NCI-H2107 (cell line): ENCODE measurements around the gene ABCC4.

ENCODE experiments used
- DNase-seq: peaks from one replicate; lab custom pipeline; 2025; lab: John Stamatoyannopoulos, UW

ABCC4 gene

GRCh38 chr13:95049772-95050171 lies 251.5 kb downstream of the ABCC4 start:
- DNase-seq = no peak

GRCh38 chr13:95044452-95045205 lies 256.6 kb downstream of the ABCC4 start:
- DNase-seq = no peak

DNA sequence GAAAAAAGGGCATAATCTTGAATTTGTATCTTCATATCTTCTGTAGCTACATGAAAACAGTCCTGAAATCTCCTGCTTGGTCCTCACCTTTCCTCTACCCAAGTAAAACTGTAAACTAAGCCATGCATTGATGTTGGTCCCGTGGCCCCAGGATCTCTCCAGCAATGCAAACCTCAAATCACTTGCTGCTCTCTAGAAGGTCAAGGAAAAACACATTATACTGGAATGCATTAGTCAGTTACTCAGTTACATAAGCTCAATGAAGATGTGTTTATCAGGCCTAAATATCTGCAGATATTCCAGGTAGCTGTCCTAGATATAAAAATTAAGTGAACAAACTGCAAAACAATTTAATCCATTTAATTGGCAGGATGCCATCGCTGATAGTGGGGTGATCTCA lies 261.8 kb downstream of the ABCC4 start:
- DNase-seq = no peak

- no peak for DNase-seq
Observed at GRCh38 chr13:95038949-95039348, 262.3 kb downstream of the ABCC4 start.

DNA sequence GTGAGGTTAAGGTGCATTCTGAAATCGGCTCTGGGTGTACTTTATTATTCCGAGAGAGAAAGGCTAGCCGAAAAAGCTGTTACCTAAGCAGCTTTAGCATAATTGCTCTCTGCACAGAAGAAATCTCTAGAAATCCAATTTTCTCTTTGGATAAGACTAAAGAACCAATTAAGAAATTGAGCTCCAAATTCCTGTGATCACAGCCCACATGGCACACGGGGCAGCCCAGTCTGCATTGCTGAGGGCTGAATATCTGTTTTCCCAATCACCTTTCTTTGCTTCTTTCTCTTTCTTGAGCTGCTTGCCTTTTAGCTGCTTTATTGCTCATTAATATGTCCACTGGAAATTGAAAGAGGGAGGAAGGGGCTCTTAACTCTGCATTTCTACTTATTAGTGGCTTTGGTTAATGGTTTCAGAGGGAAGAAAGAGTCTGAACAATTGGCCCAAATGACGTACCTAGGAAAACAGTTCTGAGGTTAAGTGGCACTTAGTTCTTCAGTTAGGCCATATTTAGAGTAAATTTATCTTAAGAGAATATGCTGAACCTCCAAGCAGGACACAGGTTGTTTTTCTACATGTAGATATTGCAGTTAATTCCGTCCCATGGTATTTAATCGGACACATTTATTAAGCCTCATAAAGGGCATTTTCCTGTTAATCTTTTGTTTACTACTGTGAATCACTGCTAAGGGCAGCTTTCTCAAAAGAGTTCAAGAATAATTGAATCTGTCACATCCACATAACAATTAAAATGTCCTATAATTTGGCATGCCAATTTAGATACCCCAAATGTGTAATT lies 265.7 kb downstream of the ABCC4 start:
- no peak for DNase-seq

DNA sequence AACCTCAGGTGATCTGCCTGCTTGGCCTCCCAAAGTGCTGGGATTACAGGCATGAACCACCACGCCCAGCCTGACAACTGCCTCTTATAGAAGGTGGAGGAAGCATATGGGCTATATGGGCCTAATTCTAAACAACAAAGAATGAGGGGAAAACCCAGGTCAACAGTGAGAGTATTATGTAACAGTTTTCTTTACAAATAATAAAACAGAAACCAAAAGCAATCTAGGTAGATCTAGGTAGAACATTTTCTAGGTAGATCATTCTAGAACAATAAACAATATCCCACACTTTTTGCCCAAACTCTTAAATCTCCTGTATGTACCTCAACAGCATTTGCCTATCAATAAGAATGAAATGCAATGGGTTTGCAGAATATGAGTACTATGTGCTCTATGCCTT lies 267.4 kb downstream of the ABCC4 start:
- no peak for DNase-seq

DNA sequence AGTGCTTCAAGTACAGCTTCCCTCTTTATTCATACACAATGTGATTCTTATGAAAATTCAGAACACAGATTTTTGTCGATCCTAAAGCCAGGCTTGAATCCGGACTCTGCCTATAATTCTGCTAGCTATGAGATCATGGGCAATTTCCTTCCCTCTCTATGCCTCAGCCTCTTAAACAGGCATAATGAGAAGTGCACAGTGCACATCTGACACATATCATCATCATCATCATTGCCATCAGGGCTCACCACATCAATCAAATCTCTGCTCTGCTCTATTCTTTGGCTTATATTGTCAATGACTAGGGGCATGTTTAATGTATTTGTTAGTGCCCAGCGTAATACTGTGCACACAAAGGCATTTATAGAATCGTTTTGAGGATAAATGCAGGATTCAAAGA lies 269.1 kb downstream of the ABCC4 start:
- no peak for DNase-seq

DNA sequence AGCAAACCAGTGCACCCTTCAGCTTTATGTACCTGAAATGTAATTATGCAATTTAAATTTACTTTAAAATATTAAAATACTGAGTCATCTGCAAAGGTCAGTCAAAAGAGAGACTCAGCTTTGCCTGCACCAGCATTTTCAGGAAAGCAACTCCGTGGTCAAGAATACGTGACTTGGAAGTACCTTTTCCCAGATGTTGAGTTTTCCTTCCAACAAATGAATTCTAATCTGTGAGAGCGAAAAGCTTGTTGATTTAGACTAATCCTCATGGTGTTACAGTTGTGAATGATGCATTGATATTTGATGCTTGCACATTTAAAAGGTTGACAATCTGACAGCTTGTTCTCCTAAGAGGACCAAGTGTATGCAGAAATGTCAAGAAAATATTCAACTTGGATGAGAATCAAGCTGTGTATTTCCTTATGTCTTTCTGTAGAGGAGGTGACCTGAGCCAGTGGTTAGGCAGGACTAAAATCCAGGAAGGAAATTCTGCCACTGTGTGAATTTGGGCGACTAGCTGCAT lies 270.4 kb downstream of the ABCC4 start:
- DNase-seq = no peak

- DNase-seq = no peak
Observed at GRCh38 chr13:95027638-95028037, 273.6 kb downstream of the ABCC4 start.

DNA sequence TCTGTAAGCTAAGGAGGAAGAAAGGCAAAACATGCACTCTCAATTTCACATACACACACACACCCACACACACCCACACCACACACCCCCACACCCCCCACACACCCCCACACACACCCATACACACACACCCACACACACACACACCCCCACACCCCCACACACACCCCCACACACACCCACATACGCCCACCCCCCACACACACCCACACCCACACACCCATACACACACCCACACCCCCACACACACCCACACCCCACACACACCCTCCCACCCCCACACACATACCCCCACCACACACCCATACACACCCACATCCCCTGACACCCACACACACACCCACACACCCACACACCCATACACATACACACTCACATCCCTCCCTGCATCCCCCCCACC lies 276.1 kb downstream of the ABCC4 start:
- no peak for DNase-seq

DNA sequence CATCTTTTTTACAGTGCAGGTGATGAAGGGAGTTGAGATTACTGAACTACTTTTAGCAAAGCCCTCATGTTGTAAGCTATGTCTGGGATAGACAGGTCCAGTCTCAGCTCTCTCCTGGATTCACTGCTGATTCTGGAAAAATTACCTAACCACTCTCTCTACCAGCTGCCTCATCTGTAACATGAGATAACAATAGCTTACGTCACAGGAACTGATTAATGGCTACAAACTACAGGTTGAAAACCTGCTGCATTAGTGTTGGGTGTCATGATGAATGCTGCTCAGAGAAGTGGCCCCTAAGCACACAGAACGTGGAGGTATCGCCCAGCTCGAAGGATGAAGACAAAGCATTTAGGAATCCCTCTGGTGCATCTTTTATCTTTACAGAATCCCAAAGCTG lies 277.8 kb downstream of the ABCC4 start:
- DNase-seq = peak; percentile 33

- DNase-seq = no peak
Observed at GRCh38 chr13:95020298-95020987, 280.8 kb downstream of the ABCC4 start.

GRCh38 chr13:95019886-95020285 lies 281.4 kb downstream of the ABCC4 start:
- no peak for DNase-seq

GRCh38 chr13:95007322-95007721 lies 293.9 kb downstream of the ABCC4 start:
- DNase-seq = no peak

- DNase-seq = no peak
Observed at GRCh38 chr13:95005300-95005699, 296.0 kb downstream of the ABCC4 start.

- DNase-seq = no peak
Observed at GRCh38 chr13:95003019-95003813, 298.0 kb downstream of the ABCC4 start.

DNA sequence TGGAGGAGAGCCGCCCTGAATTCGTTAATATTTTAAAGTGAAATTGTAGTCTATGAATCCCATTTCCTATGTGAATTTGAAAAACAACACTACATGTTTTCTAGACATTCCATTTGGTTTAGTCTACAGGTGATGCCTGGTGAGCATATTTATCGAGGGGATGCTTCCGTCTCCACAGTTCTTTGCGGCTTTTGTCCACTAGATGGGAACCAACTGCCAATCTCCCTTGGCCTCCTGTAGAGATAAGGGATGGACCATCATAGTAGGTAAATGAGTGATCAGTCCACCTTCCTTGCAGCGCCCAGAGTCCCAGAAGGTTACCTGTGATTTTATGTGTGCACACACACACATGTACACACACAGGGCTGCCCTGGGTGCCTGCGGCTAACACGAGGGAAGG lies 299.1 kb downstream of the ABCC4 start:
- no peak for DNase-seq

DNA sequence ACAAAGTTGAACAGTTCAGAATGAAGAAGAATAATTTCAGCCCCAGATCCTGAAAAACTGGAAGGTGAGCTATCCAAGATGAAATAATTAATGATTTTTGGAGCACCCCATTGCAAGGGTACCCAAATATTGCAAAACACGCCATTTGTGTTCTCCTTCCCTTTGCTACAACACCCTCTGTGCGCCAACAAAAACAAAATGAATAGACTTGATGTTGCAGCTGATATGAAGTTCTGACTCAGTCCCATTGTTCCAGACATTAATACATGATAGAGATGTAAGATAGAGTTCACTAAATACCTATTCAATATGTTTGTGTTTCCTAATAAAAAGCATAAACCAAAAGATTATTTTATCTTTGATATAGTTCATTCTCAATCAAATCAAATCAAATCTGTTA lies 301.4 kb downstream of the ABCC4 start:
- no peak for DNase-seq

- no peak for DNase-seq
Observed at GRCh38 chr13:94997126-94997525, 304.1 kb downstream of the ABCC4 start.

DNA sequence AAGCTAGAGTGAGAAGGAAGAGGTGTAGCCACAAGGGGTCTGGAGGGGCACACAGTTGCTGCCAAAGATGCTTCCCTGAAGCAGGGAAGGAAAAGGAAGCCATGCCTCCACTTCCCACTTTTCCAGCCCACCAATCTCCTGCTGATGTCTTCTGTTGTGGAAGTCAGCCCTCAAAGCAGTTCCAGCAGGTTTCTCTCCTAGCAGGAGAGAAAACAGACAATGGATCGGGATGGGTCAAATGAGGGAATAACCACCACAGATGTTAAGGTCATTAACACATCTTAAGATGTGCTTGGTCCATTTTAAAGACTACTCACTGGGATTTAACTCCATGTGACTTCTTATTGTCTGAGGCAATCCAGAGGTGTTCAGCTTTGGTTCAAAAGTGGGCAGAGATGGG lies 304.8 kb downstream of the ABCC4 start:
- no peak for DNase-seq

DNA sequence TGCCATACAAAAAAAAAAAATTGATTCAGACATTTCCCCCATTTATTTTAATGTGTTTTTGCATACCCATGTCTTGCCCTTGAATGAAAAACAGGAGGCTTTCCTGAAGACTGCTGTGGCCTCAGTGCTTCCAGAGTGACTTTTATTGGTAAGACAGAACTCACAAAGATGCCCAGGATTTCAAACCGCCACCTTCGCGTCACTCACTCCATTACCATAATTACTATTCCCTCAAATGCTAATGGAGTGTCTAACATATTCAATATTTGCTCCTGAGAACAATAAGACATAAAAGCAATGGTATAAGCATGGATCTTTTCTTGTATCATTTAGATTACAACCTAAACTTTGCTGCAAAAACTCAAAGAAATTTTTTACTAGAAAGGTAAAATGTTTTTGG lies 306.7 kb downstream of the ABCC4 start:
- DNase-seq = no peak

DNA sequence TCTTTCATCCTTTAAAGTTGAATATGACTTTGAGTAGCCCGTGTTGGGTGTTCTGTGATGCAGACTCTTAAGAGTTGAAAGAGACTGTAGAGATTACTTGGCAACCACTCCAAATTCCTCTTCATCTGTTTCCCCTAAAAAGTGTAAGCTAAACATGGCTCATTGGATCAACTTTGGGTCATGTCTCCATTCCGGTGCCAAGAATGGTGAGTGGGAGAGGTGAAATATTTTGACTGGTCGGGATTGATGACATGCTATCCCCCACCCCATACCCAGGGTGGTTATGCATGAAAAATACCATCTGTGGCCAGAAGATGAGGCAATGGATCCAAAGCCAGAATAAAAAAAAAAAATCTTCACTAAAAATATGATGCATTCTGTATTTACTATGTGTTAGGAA lies 307.6 kb downstream of the ABCC4 start:
- no peak for DNase-seq
